ENCODE data around the gene CNNM1.
A peak's percentile ranks its signal among the peaks of the same experiment; 100 is the strongest.

Gene CNNM1

DNA sequence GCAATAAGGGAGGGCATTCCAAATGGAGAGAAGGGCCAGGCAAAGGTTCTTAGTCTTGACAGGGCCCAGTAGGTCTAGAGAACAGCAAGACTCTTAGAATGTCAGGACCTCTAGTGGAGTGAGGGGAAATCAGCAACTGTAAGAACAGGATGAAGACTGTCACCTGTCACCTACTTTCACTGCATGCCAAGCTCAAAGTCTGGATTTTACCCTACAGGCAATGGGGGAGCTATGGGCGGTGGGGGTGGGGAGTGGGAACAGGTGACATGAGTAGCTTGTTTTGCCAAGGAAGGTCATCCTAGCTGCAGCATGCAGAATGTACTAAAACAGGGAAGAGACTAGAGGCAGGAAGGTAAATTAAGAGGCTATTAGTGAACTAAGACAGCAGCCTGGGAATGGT, 82.9 kb downstream of the CNNM1 start:
- DNase-seq (ENCODE audit: low spot score), result no peak
- FAIRE-seq, result no peak

- FAIRE-seq (no peak), DNase-seq (ENCODE audit: low spot score) (no peak)
Measured at GRCh38 chr10:99418910-99419624, 89.9 kb downstream of the CNNM1 start.

GRCh38 chr10:99419688-99420087, 90.5 kb downstream of the CNNM1 start:
- no peak for DNase-seq (ENCODE audit: low spot score)
- no peak for FAIRE-seq

DNA sequence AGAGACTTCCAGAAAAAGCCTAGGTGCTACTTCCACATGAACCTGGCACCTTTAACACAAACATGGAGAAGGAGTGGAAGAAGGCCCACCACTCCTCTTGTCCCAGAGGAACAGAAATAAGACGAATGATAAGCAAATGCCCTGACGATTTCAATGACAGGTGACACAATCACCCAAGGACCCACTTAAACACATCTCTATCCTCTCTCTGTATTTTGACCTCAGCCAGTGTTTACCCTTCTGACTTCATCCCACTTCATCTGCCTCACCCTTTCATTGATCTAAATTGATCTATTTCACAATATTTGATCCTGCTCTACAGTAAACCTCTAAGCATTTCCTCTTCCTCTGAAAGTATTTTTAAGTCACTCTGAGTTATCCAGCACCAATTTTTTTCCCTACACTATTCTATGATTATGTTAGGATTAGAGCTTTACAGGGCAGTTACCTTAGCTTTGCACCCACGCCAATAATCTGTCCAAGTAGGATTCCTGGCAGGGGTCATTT, 92.1 kb downstream of the CNNM1 start:
- FAIRE-seq (no peak), DNase-seq (ENCODE audit: low spot score) (no peak)

DNA sequence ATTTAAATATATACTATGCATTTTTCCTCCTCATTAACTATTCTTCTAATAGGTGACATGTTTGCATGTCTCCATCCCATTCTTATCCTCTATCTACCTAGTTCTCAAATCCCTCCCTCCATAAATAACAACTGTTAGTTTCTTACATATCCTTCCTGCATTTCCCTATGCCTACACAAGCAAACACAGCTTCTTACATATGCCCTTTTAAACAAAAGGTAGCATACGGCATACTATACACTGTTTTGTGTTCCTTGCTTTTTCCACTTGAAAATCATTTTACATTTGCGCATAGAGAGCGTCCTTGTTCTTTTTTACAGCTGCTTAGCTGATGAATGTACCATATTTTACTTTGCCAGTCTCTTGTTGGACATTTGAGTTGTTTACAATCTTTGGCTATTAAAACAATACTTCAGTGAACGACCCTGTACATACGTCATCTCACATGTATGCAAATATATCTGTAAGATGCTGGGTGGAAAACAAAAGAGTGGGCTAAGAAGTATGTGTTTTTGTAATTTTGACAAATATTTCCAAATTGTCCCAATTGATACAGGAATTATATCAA, 93.5 kb downstream of the CNNM1 start:
- FAIRE-seq (no peak), DNase-seq (ENCODE audit: low spot score) (no peak)

DNA sequence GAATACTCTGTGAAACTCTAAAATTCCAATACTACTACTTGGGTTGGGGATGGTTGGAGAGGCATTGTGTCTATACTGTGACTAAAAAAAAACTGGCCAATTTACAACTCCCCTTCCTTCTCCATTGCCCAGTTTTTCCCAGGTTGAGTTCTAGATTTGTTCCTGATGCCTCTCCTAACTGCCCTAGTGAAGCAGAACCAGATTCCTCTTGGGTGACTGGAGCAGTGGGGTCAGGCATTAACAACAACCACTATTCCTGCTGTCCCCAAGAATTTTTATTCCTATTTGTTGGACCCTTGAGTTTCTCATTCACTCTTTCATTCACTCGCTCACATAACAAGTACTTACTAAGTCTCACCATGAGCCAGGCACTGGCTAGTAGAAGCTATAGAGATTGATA, 95.5 kb downstream of the CNNM1 start:
- no peak for DNase-seq (ENCODE audit: low spot score)

GRCh38 chr10:99425204-99425603, 96.0 kb downstream of the CNNM1 start:
- DNase-seq (ENCODE audit: low spot score) (no peak), FAIRE-seq (no peak)

More for the DNA sequence above, 95.5 kb downstream of the CNNM1 start:
- FAIRE-seq, result no peak

DNA sequence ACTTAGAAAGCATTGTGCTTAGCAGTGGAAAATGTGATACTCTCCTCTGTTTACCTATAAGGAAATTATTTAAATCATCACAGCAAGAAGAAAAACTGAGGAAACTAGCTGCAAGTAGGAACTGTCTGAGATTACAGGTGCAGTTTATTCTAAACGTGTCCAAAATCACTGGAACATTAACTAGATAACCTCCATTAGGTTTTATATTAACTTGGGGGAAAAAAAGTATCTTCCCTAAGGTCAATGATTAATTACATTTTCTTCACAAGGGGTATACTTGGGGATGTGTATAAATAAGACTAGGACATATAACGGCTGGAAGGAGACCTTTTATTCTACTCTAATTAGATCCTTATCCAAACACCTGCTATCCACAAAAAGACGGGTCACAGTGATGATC, 97.5 kb downstream of the CNNM1 start:
- FAIRE-seq, result no peak
- no peak for DNase-seq (ENCODE audit: low spot score)

- DNase-seq (ENCODE audit: low spot score), result no peak
- no peak for FAIRE-seq
Measured at GRCh38 chr10:99427566-99428190, 98.5 kb downstream of the CNNM1 start.

DNA sequence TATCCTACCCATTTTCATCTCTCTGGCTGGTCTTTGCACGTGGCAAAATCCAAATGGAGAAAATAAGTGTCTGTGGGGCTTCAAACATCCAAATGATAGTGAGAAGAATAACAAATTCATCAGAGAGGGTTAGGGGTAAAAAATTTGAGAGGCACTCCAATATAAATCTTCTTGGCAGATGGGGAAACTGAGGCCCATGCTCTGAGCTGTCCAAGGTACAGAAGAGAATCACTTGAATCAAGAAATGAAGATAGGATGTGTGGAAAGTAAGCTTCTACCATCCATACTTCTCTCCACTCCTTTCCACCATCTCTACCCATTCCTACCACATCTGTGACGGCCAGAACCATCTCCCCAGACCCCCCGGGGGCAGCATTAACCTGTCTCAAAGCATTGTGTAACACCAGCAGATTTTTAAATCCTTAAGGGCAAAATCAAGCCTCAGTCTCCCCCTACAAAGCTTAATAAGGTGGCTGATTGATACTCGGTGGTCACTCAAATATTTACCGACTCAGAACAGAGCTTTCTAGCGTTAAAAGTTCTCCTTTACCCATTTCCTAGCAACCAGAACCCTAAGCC, 100.5 kb downstream of the CNNM1 start:
- DNase-seq (ENCODE audit: low spot score) (no peak), FAIRE-seq (no peak)

DNA sequence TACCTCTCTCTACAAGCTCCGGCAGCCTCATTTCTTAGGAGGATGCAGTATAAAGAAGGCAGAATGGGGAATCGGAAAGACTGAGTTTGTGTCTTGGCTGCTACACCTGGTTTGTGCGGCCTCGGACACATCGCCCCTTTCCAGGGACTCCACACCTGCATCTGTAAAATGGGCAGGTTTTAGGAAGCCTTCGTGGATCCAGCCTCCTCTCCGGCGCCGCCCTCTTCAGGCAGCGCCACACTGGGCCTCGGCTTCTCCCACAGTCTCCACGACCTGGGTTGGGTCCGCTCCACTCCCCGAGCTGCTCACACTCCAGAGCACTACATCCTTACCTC, 100.9 kb downstream of the CNNM1 start:
- FAIRE-seq (no peak), DNase-seq (ENCODE audit: low spot score) (no peak)

DNA sequence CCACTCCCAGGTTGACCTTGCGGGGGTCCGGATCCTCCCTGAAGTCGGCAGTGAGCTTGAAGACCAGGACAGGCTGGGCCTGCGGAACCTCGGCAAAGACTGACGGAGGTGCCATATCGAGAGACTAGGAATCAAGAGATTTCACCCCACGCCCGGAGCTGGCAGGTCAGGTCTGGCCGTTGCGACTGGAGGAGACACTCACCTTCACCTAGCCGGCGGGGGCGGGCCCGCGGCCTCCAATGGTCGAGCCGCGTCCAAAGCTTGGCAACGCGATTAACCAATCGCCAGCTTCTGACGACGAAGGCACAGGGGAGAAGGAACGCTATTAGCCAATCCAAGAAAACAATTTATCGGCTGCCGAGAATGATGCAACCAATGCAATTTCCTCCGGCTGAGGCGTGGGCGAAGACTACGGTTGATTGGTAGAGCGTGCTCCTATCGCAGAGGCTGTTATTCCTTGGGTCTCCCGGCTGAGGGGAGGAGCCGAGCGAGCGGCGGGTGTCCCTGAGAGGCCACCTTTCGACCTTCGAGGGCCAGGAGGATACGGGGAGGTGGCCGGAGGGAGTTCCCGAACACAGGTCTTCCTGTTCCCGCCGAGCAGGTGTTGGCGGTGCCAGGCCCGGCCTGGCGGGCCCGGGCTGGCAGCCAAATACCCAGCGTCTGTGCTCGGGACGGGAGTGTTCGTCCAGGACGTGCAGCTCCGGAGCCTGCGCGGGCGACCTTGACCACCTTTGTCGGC, 101.5 kb downstream of the CNNM1 start, which contains the start of gene GOT1:
GOT1 (minus strand) TSS at position 174 of the 739 bp plus-strand sequence; CDS start at position 115, 59 bp downstream.
- peak; percentile 99 for DNase-seq (ENCODE audit: low spot score)
- peak; percentile 79 for FAIRE-seq

GRCh38 chr10:99431190-99431760, 102.1 kb downstream of the CNNM1 start:
- no peak for FAIRE-seq
- peak; percentile 40 for DNase-seq (ENCODE audit: low spot score)

- FAIRE-seq (no peak), DNase-seq (ENCODE audit: low spot score) (no peak)
Measured at GRCh38 chr10:99432047-99432446, 102.9 kb downstream of the CNNM1 start.

DNA sequence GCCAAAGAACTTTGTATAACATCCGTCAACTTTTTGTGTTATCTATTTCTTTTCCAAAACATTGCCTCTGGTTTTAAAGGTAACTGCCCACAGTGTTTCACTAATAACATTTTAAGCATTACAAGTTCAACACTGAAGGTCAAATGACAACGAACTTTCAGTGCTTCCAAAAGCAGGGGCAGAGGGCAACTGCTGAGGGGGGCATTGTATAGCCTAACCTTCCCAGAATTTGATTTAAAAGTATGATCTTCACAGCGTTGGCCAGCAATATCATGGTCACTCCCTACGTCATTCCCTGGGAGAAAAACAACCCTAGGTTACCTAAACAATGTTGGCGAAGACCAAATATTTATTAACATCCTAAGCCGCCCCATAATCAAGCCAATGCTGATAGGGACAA, 103.7 kb downstream of the CNNM1 start:
- no peak for FAIRE-seq
- no peak for DNase-seq (ENCODE audit: low spot score)

- DNase-seq (ENCODE audit: low spot score) (no peak), FAIRE-seq (no peak)
Measured at GRCh38 chr10:99433378-99434020, 104.3 kb downstream of the CNNM1 start.

DNA sequence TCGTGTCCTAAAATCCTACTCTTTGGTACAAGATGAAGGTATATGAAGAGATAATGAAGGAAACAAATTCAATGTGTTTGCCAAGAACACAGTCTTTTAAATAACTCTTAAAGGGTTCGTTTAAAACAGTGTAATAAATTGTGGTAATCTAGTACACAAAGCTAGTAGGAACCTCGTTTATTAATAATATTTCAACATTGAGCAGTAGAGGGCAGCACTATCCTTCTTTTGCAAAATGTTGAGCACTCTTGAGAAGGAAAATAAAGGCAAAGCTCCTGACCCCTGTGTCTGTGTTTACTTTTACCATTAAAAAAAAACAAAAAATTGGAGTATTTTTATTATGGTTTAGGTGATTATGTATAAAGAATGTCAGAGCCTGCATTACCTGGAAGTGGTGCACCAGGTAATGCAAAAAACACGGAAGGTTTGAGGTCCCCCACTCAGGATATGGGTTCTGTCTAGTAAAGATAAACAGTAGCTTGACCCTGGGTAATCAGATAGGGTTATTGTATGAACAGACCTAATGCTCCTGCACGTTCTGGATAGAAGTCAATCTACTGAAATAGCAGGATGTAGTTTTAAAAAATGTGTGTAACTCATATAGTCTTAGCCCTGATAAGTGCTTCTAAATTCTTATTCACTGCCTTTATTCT, 107.0 kb downstream of the CNNM1 start:
- FAIRE-seq, result no peak

GRCh38 chr10:99438890-99439289, 109.7 kb downstream of the CNNM1 start:
- FAIRE-seq (no peak), DNase-seq (ENCODE audit: low spot score) (no peak)

More for the DNA sequence above, 107.0 kb downstream of the CNNM1 start:
- DNase-seq (ENCODE audit: low spot score), result peak; percentile 23

DNA sequence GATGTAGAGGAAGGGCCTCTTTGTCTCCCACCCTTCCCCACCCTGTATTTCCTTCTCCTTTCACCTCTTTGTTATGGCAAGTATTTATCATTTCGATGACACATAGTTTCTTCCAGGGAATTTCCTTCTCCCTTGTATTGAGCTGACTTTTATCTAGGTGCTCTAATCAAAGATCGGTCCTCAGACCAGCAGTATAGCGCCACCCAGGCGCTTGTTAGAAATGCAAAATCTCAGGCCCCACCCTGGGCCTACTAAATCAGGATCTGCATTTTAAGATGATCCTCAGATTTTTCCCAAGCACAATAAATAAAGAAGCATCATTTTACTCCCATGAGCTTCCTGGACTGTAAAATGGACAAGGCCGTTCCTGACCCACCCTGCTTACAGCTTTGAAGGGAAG, 113.2 kb downstream of the CNNM1 start:
- no peak for DNase-seq (ENCODE audit: low spot score)
- FAIRE-seq, result no peak

DNA sequence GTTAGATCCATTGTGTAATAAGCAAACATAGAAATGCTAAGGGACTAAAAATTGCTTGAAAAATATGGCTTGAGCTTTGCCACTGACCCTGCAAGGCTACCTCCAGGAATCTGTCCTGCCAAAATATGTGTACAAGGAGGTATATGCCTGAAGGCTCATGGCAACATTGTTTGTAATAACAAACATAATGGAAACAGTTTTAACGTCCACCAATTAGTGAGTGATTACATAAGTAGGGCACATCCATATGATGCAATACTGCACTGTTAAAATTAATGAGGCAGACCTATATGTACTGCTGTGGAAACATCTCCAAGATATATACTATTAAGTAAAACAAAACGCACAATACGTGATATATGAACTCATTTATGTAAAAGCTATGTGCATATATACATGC, 114.3 kb downstream of the CNNM1 start:
- FAIRE-seq (no peak), DNase-seq (ENCODE audit: low spot score) (no peak)
